NOMO-1 treated with dmso at 0.1 percent for 144 hours (cell line): Measurements from ENCODE around the gene IL33.
"Not testable (repeated sequence)": the region's sequence is repeated elsewhere in the genome, so short reads cannot be mapped to it uniquely, and the experiment has no call there.

Experiments
- DNase-seq: peaks from one replicate; lab custom pipeline; 2025; ENCODE audit not compliant: unreplicated experiment; lab: John Stamatoyannopoulos, UW

IL33 gene

GRCh38 chr9:6215562-6215961, at the start of gene IL33:
TSS of gene IL33 (plus strand) at chr9:6215807. CDS start at chr9:6241695, 25,888 bp downstream.
- DNase-seq: no peak

GRCh38 chr9:6171667-6172066, 43.9 kb upstream of the IL33 start:
- DNase-seq: no peak

GRCh38 chr9:6173914-6174313, 41.7 kb upstream of the IL33 start:
- no peak for DNase-seq

GRCh38 chr9:6182549-6183226, 32.9 kb upstream of the IL33 start:
- not testable (repeated sequence) for DNase-seq

GRCh38 chr9:6183227-6183551, 32.4 kb upstream of the IL33 start:
- no peak for DNase-seq

DNA sequence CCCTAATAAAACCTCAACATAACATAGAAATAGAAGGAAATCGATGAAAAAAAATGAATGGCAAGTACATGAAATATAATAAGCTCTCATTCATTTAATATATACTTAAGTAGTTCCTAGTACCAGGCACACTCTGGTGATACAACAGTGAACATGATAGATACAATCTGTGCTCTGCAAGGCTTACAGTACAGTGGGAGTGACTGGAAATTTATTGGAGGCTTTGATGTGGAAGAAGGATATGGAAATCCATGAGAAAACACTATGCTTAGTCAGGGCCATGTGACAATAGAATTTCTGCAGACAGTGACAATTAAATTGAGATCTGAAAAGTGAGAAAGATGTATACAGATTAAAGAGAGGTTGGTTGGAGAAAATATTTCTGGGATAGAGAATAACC, 32.0 kb upstream of the IL33 start:
- no peak for DNase-seq

DNA sequence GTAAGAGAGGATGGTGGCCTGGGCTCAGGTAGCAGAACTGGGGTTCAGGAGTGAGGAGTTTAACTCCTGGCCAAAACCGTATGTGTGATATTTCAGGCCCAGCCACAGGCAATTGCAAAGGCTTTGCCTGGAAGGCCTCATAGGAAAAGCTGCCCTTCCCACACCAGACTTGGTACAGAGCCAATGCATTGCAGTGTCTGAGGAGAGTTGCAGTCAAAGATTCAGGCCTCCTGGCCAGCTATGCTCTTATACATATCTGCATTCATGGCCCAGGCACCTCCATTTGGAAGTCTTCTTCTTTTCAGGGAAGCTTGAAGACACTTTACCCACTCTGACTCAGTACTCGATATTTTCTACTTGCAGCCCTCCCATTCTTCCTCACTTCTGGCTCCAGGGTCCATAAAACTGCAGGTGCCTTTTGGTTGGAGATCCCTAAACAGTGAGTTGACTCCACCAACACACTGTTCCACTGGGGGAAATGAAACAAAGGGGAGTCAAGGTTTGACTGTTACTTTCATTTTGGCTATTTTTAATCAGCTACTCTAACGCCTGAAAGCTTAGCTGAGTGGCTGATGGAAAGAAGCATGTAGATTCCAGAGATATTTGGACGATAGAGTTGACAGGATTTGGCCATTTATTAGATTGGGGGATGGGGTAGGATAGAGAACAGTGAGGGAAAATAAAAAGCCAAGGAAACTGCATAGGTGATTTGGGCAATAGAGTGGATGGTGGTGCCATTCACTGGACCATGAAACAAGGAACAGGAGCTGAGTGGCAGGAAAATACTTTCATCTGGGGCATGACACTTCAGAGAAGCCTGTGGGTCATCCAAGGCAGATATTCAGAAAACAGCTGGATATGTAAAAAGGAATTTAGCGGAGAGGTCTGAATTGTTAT, 30.6 kb upstream of the IL33 start:
- no peak for DNase-seq

GRCh38 chr9:6186691-6187090, 28.9 kb upstream of the IL33 start:
- DNase-seq: no peak

- DNase-seq: no peak
These were observed 28.3 kb upstream of the IL33 start for GRCh38 chr9:6187272-6187671.

- no peak for DNase-seq
These were observed 27.1 kb upstream of the IL33 start for GRCh38 chr9:6188466-6188865.

- DNase-seq: no peak
These were observed 26.7 kb upstream of the IL33 start for GRCh38 chr9:6188906-6189305.

GRCh38 chr9:6194934-6195333, 20.7 kb upstream of the IL33 start:
- no peak for DNase-seq

GRCh38 chr9:6195714-6196360, 19.8 kb upstream of the IL33 start:
- DNase-seq: no peak

DNA sequence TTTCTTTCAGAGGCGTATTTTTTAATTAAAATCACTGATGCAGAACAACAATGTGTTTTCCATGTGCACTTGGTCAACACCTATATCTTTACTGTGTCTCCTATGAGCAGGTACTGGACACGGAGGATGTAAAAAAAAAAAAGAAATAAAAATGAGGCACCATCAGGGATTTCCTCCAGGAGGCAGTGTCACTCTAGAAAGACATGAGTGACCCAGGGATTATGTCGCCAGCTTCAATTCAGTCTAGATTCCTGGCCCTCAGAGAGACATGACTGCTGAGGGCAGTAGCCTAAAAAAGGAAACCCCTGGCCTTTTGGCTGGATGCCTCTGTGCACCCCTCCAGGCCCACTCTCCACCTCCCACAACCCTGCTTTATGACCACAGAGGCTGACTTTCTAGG, 18.3 kb upstream of the IL33 start:
- no peak for DNase-seq

- no peak for DNase-seq
These were observed 17.4 kb upstream of the IL33 start for GRCh38 chr9:6198251-6198650.

DNA sequence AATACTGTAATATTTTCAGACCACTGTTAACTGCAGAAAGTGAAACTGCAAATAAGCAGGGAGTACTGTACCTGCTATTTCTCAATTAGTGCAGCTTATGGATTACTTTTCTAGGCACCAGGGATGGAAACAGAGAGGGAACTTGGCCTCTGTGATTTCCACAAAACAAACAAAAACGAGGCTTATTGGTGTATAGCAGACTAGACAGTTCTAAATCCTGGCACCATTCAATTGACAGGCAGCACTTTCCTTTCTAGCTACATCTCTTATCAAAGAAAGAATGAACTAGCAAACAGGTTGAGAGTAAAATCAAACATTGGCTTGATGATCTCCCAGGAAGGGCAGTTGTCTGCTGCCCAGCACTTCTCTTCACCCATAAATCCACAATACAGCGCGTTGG, 16.0 kb upstream of the IL33 start:
- no peak for DNase-seq

GRCh38 chr9:6200761-6201160, 14.8 kb upstream of the IL33 start:
- DNase-seq: no peak

DNA sequence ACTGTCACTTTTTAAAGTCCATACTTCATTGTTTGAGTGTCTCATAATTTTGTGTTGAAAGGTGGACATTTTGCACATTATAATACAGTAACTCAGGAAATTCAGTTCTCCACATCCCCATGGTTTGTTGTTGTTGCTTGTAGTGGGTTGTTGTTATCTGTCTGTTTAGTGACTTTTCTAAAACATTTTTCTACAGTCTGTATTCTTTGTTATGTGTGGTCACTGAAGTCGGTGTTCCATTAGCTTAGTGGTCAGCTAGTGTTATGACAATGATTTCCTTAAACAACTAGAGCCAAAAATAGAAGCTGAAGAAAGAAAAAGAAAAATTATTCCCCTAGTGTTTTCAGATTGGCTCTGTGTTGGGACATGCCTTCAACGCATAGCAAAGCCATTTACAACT, 5.6 kb upstream of the IL33 start:
- DNase-seq: no peak

DNA sequence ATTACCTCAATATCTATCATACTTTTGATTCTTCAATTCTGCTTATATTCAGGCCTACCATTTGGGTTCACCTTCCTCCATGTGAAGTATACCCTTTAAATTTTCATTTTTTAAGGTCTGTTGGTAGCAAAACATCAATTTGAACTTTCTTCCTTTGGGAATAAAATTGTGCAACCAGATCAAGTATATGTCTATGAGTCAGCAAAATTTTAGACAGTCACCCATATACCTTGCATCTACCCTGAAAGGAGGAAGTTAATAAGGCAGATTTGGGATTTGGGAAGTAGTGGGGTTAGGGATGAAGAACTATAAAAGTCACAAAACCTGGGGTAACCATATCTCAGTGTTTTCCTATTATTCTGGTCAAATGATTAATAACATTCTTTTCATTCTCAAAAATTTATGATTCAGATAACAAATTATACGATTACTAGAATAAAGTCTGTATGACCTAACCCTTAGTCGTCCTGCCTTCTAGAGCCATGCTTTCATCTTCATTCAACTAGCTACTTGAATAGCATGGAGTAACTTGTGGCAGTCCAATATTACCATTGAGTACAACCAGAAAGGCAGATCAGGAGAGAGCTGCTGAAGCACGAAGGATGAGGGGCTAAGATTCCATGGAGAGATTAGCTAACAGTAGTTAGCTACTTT, 2.8 kb upstream of the IL33 start:
- no peak for DNase-seq

GRCh38 chr9:6214434-6214833, 1.2 kb upstream of the IL33 start:
- no peak for DNase-seq

GRCh38 chr9:6214903-6215302, 704 bp upstream of the IL33 start:
- DNase-seq: no peak

GRCh38 chr9:6216002-6216401, 395 bp downstream of the IL33 start:
- no peak for DNase-seq
